HEK293T (cell line): ENCODE results near the gene CEP95.

Experiments
- BHLHE40 ChIP-seq: fragments of 450-650 bp; IDR thresholded peaks from 2 replicates; pipeline ENCODE4 v1.6.1; 2016; ENCODE audit warnings: mild to moderate bottlenecking, moderate library complexity, borderline replicate concordance
- ELF4 ChIP-seq: fragments of 450-650 bp; IDR thresholded peaks from 2 replicates; pipeline ENCODE4 v1.6.1; 2017; ENCODE audit warnings: antibody characterized with exemption
- FOXM1 ChIP-seq: fragments of 450-650 bp; IDR thresholded peaks from 2 replicates; pipeline ENCODE4 v1.6.1; 2017; ENCODE audit warnings: mild to moderate bottlenecking, borderline replicate concordance
- L3MBTL2 ChIP-seq: fragments of 450-650 bp; conservative IDR thresholded peaks from 2 replicates; pipeline ENCODE4 v1.6.1; 2016; ENCODE audit warnings: mild to moderate bottlenecking
- LEF1 ChIP-seq: fragments of 450-650 bp; IDR thresholded peaks from 2 replicates; pipeline ENCODE4 v1.6.1; 2017; ENCODE audit warnings: mild to moderate bottlenecking, borderline replicate concordance
- NFRKB ChIP-seq: fragments of 450-650 bp; IDR thresholded peaks from 2 replicates; pipeline ENCODE4 v1.6.1; 2016; ENCODE audit warnings: mild to moderate bottlenecking, moderate library complexity
- SP1 ChIP-seq: fragments of 450-650 bp; IDR thresholded peaks from 2 replicates; pipeline ENCODE4 v1.6.1; 2017
- SUZ12 ChIP-seq: fragments of 450-650 bp; IDR thresholded peaks from 2 replicates; pipeline ENCODE4 v1.6.1; 2016; ENCODE audit warnings: mild to moderate bottlenecking
- TF ChIP-seq, protein P1 (sequence below): fragments of 450-650 bp; IDR thresholded peaks from 2 replicates; pipeline ENCODE4 v1.6.1; 2016

GRCh38 chr17:64460955-64461354 is 45.8 kb upstream of the CEP95 start:
- TF ChIP-seq L3MBTL2 (no peak), SUZ12 (no peak), LEF1 (no peak), BHLHE40 (no peak), FOXM1 (no peak), SP1 (no peak), NFRKB (no peak), ELF4 (no peak)
- TF ChIP-seq, protein P1, sequence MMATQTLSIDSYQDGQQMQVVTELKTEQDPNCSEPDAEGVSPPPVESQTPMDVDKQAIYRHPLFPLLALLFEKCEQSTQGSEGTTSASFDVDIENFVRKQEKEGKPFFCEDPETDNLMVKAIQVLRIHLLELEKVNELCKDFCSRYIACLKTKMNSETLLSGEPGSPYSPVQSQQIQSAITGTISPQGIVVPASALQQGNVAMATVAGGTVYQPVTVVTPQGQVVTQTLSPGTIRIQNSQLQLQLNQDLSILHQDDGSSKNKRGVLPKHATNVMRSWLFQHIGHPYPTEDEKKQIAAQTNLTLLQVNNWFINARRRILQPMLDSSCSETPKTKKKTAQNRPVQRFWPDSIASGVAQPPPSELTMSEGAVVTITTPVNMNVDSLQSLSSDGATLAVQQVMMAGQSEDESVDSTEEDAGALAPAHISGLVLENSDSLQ = no peak
